ENCODE data around the gene DNAJC6.

Gene DNAJC6

GRCh38 chr1:65297706-65298105 lies 11.6 kb upstream of the DNAJC6 start:
- DNase-seq, result no peak

GRCh38 chr1:65299328-65299727 lies 10.0 kb upstream of the DNAJC6 start:
- no peak for DNase-seq

- DNase-seq, result no peak
Measured at GRCh38 chr1:65308781-65309303, 501 bp upstream of the DNAJC6 start.

GRCh38 chr1:65310078-65310587 lies 790 bp downstream of the DNAJC6 start:
- no peak for DNase-seq

- DNase-seq, result no peak
Measured at GRCh38 chr1:65311760-65312159, 2.4 kb downstream of the DNAJC6 start.

GRCh38 chr1:65316233-65316632 lies 6.9 kb downstream of the DNAJC6 start:
- no peak for DNase-seq

- DNase-seq, result no peak
Measured at GRCh38 chr1:65317866-65318653, 8.7 kb downstream of the DNAJC6 start.

GRCh38 chr1:65319141-65319540 lies 9.8 kb downstream of the DNAJC6 start:
- DNase-seq, result no peak

GRCh38 chr1:65319754-65320153 lies 10.4 kb downstream of the DNAJC6 start:
- no peak for DNase-seq

GRCh38 chr1:65321879-65322278 lies 12.5 kb downstream of the DNAJC6 start:
- no peak for DNase-seq

GRCh38 chr1:65323246-65323645 lies 13.9 kb downstream of the DNAJC6 start:
- DNase-seq, result no peak

GRCh38 chr1:65330021-65330420 lies 20.7 kb downstream of the DNAJC6 start:
- no peak for DNase-seq

- DNase-seq, result no peak
Measured at GRCh38 chr1:65330822-65331221, 21.5 kb downstream of the DNAJC6 start.

GRCh38 chr1:65332821-65333220 lies 23.5 kb downstream of the DNAJC6 start:
- no peak for DNase-seq

- no peak for DNase-seq
Measured at GRCh38 chr1:65334081-65334480, 24.7 kb downstream of the DNAJC6 start.

- no peak for DNase-seq
Measured at GRCh38 chr1:65339866-65340468, 30.6 kb downstream of the DNAJC6 start.

- DNase-seq, result no peak
Measured at GRCh38 chr1:65341381-65341780, 32.0 kb downstream of the DNAJC6 start.

GRCh38 chr1:65343286-65343685 lies 33.9 kb downstream of the DNAJC6 start:
- DNase-seq, result no peak

GRCh38 chr1:65344171-65344814 lies 35.0 kb downstream of the DNAJC6 start:
- no peak for DNase-seq

GRCh38 chr1:65346190-65346589 lies 36.8 kb downstream of the DNAJC6 start:
- no peak for DNase-seq

GRCh38 chr1:65355031-65355712 lies 45.8 kb downstream of the DNAJC6 start:
- DNase-seq, result no peak

GRCh38 chr1:65357291-65357960 lies 48.1 kb downstream of the DNAJC6 start:
- DNase-seq, result no peak

GRCh38 chr1:65359888-65360287 lies 50.5 kb downstream of the DNAJC6 start:
- no peak for DNase-seq
